Ascending aorta (tissue), 2 donors: ENCODE results near the gene CHCHD4. TPM values are rescaled to one million over a fixed set of nuclear protein-coding genes. Genes with fewer than 3 reads are reported as not detected.

Source experiments
- DNase-seq, 2 donors: peaks; one replicate each; pipeline ENCODE4 v3.0.0-alpha.2; 2019; ENCODE audit warnings: low spot score in 2 of 2
- H3K27ac ChIP-seq, 2 donors: fragments of 200-600 bp; sonication (generic); one replicate each; pipeline ENCODE4 v1.5.1; 2016 to 2017; ENCODE audit warnings: mild to moderate bottlenecking in 1 of 2
- H3K27me3 ChIP-seq: fragments of 200-600 bp; sonication (generic); one replicate; pipeline ENCODE4 v1.5.1; 2017
- H3K36me3 ChIP-seq, 2 donors: fragments of 200-600 bp; sonication (generic); one replicate each; pipeline ENCODE4 v1.5.1; 2016
- H3K4me1 ChIP-seq, 2 donors: fragments of 200-600 bp; sonication (generic); one replicate each; pipeline ENCODE4 v1.5.1; 2016 to 2017; ENCODE audit warnings: mild to moderate bottlenecking in 1 of 2
- H3K4me3 ChIP-seq, 2 donors: fragments of 200-600 bp; sonication (generic); one replicate each; pipeline ENCODE4 v1.5.1; 2016 to 2017; ENCODE audit warnings: mild to moderate bottlenecking in 1 of 2
- H3K9me3 ChIP-seq, 2 donors: fragments of 200-600 bp; sonication (generic); one replicate each; pipeline ENCODE4 v1.5.1; 2016
- CTCF ChIP-seq, 3 experiments: fragments of 200-600 bp in 2 of 3; fragments of 450-650 bp in 1 of 3; sonication (generic) in 2 of 3; IDR thresholded peaks; one replicate each; pipeline ENCODE4 v1.5.1; 2016 to 2019; ENCODE audit warnings: antibody characterized with exemption in 3 of 3, mild to moderate bottlenecking in 1 of 3, moderate library complexity in 1 of 3
- intact Hi-C: fragments of 100-400 bp; cut with DNase I; formaldehyde crosslinking; loops from one replicate; pipeline ENCODE4 v1.15.1; 2023
- total RNA-seq: library from RNA; depleted of rRNA; stranded (reverse); fragments of >200 nt; gene quantifications from one replicate; pipeline ENCODE4 v1.1.0, GENCODE V29; 2016

The CHCHD4 gene
- total RNA-seq = 1.9 TPM

- intact Hi-C loops = loop anchor here (1.0 to 5.0 kb wide), 6 partner anchors 20 to 824 kb away; partner anchors contain the start of genes CCDC174, LSM3 and XPC
These were observed at the start of gene CHCHD4, which contains the start of gene TMEM43 for GRCh38 chr3:14124615-14125192. Gene CHCHD4, minus strand, starts transcription at chr3:14124870. Its CDS starts 194 bp downstream, at chr3:14124676. Gene TMEM43, plus strand, starts transcription at chr3:14125052. Its CDS starts 142 bp downstream, at chr3:14125194.

DNA sequence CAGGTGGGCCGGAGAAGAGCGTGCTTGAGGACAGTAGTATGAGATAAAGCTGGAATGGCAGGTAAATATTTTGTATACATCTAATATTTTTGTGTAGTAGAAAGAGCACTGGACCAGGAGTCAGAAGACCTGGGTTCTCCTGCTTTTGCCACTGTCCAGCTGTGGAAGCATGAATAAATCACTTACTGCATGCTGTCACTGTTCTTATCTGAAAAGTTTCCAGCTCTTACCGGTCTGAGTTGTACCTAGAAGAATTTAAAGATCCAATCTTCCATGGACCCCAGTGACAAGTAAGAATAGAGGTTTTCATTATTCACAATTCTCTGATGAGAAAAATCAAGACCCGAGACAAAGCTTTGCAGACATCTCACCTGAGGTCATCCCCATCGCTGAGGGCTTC, 47.8 kb upstream of the CHCHD4 start:
- no peak for DNase-seq
- Histone ChIP-seq H3K36me3 (peaks cover 46 to 57% of the 10 kb centered on the region in 2 donors), H3K4me3 (no peak overlapping the region), H3K27me3 (no peaks in the 10 kb centered on the region), H3K27ac (no peak overlapping the region), H3K9me3 (no peaks in the 10 kb centered on the region), H3K4me1 (peaks cover 0 to 19% of the 10 kb centered on the region in 2 donors)
- no peak for TF ChIP-seq CTCF (IDR thresholded peaks at IDR 0.05)
- intact Hi-C loops = no loop called here

More at GRCh38 chr3:14124615-14125192, at the start of gene CHCHD4, which contains the start of gene TMEM43:
- Histone ChIP-seq H3K27ac (peak within 1 kb of the TSS; percentile 96 to 98), H3K36me3 (peaks cover 14 to 29% of the 10 kb centered on the region in 2 donors), H3K4me1 (peaks cover 19 to 26% of the 10 kb centered on the region in 2 donors), H3K4me3 (peak within 1 kb of the TSS; percentile 84 to 100), H3K27me3 (no peaks in the 10 kb centered on the region), H3K9me3 (no peaks in the 10 kb centered on the region)
- TF ChIP-seq CTCF (IDR thresholded peaks at IDR 0.05) = peak in 1 of 3 experiments; percentile 2
- peak; percentile 98 to 100 for DNase-seq

GRCh38 chr3:14170531-14171159, 46.0 kb upstream of the CHCHD4 start:
- peaks cover 64 to 76% of the 10 kb centered on the region in 2 donors for H3K36me3 ChIP-seq
- no peaks in the 10 kb centered on the region for H3K27me3 ChIP-seq
- no peak for DNase-seq
- H3K4me1 ChIP-seq = peaks cover 0 to 3% of the 10 kb centered on the region in 2 donors
- no peak for TF ChIP-seq CTCF (IDR thresholded peaks at IDR 0.05)
- no peaks in the 10 kb centered on the region for H3K9me3 ChIP-seq
- no peak overlapping the region for H3K4me3 ChIP-seq
- no peak overlapping the region for H3K27ac ChIP-seq
- intact Hi-C loops = no loop called here

GRCh38 chr3:14169871-14170270, 45.2 kb upstream of the CHCHD4 start:
- Histone ChIP-seq H3K27ac (no peak overlapping the region), H3K27me3 (no peaks in the 10 kb centered on the region), H3K36me3 (peaks cover 72 to 84% of the 10 kb centered on the region in 2 donors), H3K4me1 (no peaks in the 10 kb centered on the region), H3K9me3 (no peaks in the 10 kb centered on the region), H3K4me3 (no peak overlapping the region)
- intact Hi-C loops = no loop called here
- no peak for DNase-seq
- no peak for TF ChIP-seq CTCF (IDR thresholded peaks at IDR 0.05)

DNA sequence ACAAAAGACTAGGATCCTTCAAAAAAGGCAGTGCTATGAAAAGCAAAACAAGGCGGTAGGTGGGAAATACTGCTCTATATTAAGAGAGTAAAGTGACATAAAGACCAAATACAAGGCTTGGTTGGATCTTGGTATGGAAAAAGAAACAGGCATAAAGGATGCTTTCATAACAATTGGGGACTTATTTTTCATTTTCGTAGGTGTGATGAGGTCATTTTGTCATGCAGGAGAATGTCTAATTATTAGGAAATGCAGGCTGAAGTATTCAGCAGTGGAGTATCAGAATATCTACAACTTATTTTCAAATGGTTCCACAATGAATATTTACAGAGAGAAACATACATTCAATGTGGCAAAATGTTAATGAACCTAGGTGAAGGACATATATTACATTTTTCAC, 44.8 kb upstream of the CHCHD4 start:
- intact Hi-C loops = no loop called here

More for the DNA sequence above, 44.8 kb upstream of the CHCHD4 start:
- Histone ChIP-seq H3K27ac (no peak overlapping the region), H3K27me3 (no peaks in the 10 kb centered on the region), H3K4me1 (no peaks in the 10 kb centered on the region), H3K36me3 (peaks cover 75 to 88% of the 10 kb centered on the region in 2 donors), H3K4me3 (no peak overlapping the region), H3K9me3 (no peaks in the 10 kb centered on the region)
- no peak for TF ChIP-seq CTCF (IDR thresholded peaks at IDR 0.05)
- DNase-seq = no peak
